Sigmoid colon (tissue), 7 donors: ENCODE measurements around the gene TNS1. TPM values are rescaled to one million over a fixed set of nuclear protein-coding genes. Genes with fewer than 3 reads are reported as not detected.
A peak's percentile ranks its signal among the peaks of the same experiment; 100 is the strongest.

Source experiments
- DNase-seq: peaks from one replicate; pipeline ENCODE4 v3.0.0-alpha.2; 2019
- H3K27ac ChIP-seq, 4 donors: fragments of 200-600 bp; sonication (generic); one replicate each; pipeline ENCODE4 v1.5.1; 2016 to 2019; ENCODE audit warnings: mild to moderate bottlenecking in 1 of 4
- H3K27me3 ChIP-seq, 3 donors: fragments of 200-600 bp; sonication (generic); one replicate each; pipeline ENCODE4 v1.5.1; 2019; ENCODE audit warnings: mild to moderate bottlenecking in 1 of 3
- H3K36me3 ChIP-seq, 4 donors: fragments of 200-600 bp; sonication (generic); one replicate each; pipeline ENCODE4 v1.5.1; 2016 to 2019
- H3K4me1 ChIP-seq, 4 donors: fragments of 200-600 bp; sonication (generic); one replicate each; pipeline ENCODE4 v1.5.1; 2017 to 2019
- H3K4me3 ChIP-seq, 4 donors: fragments of 200-600 bp; sonication (generic); one replicate each; pipeline ENCODE4 v1.5.1; 2017 to 2019; ENCODE audit warnings: mild to moderate bottlenecking in 2 of 4, moderate library complexity in 1 of 4
- H3K9me3 ChIP-seq, 4 donors: fragments of 200-600 bp in 3 of 4; sonication (generic) in 3 of 4; one replicate each; pipeline versions ENCODE4 v1.5.1 to v1.6.1; 2013 to 2019
- CTCF ChIP-seq, 4 experiments: fragments of 450-650 bp in 3 of 4; fragments of 200-600 bp in 1 of 4; IDR thresholded peaks; one replicate each; pipeline ENCODE4 v1.5.1; 2016 to 2019; ENCODE audit warnings: antibody characterized with exemption in 4 of 4, mild to moderate bottlenecking in 3 of 4, moderate library complexity in 2 of 4
- EP300 ChIP-seq, 4 donors: sonication (generic); formaldehyde crosslinking; IDR thresholded peaks; one replicate each; pipeline ENCODE4 v1.6.1; 2017; ENCODE audit warnings: antibody characterized with exemption in 4 of 4
- POLR2A ChIP-seq, 2 donors: fragments of 450-650 bp; IDR thresholded peaks; one replicate each; pipeline ENCODE4 v1.6.1; 2016; ENCODE audit warnings: antibody characterized with exemption in 2 of 2, mild to moderate bottlenecking in 2 of 2, moderate library complexity in 2 of 2
- POLR2AphosphoS5 ChIP-seq, 4 donors: sonication (generic); formaldehyde crosslinking; IDR thresholded peaks; one replicate each; pipeline ENCODE4 v1.6.1; 2017; ENCODE audit warnings: antibody characterized with exemption in 4 of 4
- WGBS, 2 donors: extraction: QIAGEN DNeasy Blood & Tissue Kit; methylation state at CpG; one replicate each; pipeline ENCODE4 v1.1.7; 2013; 5-methylcytosine and 5-hydroxymethylcytosine counted together
- intact Hi-C: fragments of 100-400 bp; cut with DNase I; formaldehyde crosslinking; loops from one replicate; pipeline ENCODE4 v1.15.1; 2023
- polyA plus RNA-seq, 3 donors: library from polyadenylated mRNA; stranded (reverse); fragments of 200-250 nt; gene quantifications; one replicate each; pipeline ENCODE4 v1.2.3, GENCODE V29; 2013
- total RNA-seq, 4 donors: library from RNA; depleted of rRNA; stranded (reverse); fragments of >200 nt; gene quantifications; one replicate each; pipeline ENCODE4 v1.1.0, GENCODE V29; 2016
- donor health status: healthy with polysubstance abuse.
- donor health status: Bipolar disorder and iron deficiency.
- donor health status: healthy.

The TNS1 gene
- total and polyA plus RNA-seq, 7 donors = 3.7 to 1,607 (median 444) TPM

DNA sequence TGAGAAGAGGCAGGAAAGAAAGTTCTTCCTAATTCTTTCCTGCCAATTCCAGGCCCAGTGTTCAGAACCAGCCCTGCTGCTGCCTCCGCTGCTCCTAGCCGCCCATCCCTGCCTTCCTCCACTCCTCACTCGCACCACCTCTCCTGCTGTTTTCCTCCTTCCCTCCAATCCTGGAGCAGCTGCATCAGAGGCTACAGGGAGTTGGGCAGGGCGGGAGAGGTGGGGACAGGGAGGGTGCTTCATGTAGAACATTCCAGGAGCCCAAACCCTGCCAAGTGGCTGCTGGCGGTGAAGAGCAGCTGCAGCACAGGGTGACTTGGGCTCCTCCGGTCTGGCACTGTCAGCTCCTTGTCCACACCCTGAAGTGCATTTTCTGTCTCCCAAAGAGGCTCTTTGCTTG is 176.3 kb downstream of the TNS1 start:
- H3K4me1 ChIP-seq = peaks cover 0 to 99% (median 94%) of the 10 kb centered on the region in 4 donors
- intact Hi-C loops = no loop called here
- peak overlapping the region; percentile 69 to 98 (median 91) for H3K27ac ChIP-seq
- H3K4me3 ChIP-seq = no peak overlapping the region
- peak; percentile 92 for DNase-seq
- 30 to 55% methylated on average over 6 of the region's 6 CpGs for WGBS, 2 donors
- no peak for TF ChIP-seq CTCF (IDR thresholded peaks at IDR 0.05)
- peak in 3 of 4 donors; percentile 13 to 56 (median 50) for TF ChIP-seq POLR2AphosphoS5 (IDR thresholded peaks at IDR 0.05)
- H3K36me3 ChIP-seq = peaks cover 29 to 95% (median 62%) of the 10 kb centered on the region in 4 donors
- H3K27me3 ChIP-seq = no peaks in the 10 kb centered on the region
- no peaks in the 10 kb centered on the region for H3K9me3 ChIP-seq

DNA sequence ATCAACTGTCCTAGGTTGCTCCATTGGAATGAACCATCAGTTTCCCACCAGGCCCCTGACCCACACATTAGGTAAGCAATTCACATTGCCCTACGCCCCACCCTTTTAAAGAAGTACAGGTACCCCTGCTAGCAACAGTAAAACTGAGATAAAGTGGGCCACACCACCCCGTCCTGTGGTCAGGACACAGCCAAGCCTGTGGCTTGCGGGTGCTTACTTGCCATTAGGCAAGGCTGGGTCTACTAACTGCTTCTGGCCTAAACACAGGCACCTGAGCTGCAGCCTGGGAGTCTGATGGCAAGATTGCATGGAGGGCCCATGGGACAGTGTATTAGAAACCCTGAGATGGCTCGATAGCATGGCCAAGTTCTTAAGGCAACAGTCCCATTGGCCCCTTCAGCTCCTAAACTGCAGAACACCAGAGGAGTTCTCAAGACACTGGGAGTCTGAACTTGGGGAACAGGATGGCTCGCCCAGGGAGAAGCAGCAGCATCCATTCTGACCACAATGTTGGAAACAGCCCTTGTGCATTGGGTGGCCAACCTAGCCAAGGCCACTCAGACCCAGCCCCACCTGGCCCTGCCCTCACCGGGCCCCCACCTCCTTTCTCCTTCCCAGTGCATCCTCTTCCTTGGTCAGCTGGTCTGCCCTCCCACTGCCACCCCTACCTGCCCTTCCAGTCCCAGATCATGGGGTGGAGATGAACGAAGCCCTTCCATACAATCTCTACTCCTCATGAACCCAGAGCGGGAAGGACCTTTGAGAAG is 177.1 kb downstream of the TNS1 start:
- 88 to 90% methylated on average over 8 of the region's 8 CpGs for WGBS, 2 donors
- intact Hi-C loops = no loop called here
- Histone ChIP-seq H3K36me3 (peaks cover 27 to 95% (median 62%) of the 10 kb centered on the region in 4 donors), H3K9me3 (no peaks in the 10 kb centered on the region), H3K27me3 (no peaks in the 10 kb centered on the region), H3K4me1 (peaks cover 0 to 100% (median 94%) of the 10 kb centered on the region in 4 donors), H3K27ac (peak overlapping the region; percentile 69 to 98 (median 91)), H3K4me3 (no peak overlapping the region)
- TF ChIP-seq CTCF (IDR thresholded peaks at IDR 0.05) = no peak
- no peak for TF ChIP-seq EP300 (IDR thresholded peaks at IDR 0.05)
- peak in 1 of 4 donors; percentile 27 for TF ChIP-seq POLR2AphosphoS5 (IDR thresholded peaks at IDR 0.05)
- no peak for TF ChIP-seq POLR2A (IDR thresholded peaks at IDR 0.05)
- DNase-seq = no peak

DNA sequence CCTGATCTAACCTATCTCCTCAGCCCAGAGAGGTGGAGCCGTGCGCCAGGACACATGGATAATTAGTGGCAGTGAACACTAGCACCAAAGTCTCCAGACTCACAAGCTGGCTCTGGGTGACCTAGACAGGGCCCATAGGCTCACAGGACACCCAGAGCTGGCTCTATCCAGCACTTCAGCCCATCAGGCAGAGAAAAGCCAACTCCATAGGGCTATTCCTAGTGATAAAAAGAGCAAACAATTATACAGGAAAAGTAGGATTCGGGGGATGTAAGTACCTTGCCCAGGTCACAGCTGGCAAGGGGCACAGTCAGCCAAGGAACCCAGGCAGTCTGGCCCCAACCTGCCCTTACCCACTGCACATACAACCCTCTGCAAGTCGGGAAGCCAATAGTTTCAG is 178.6 kb downstream of the TNS1 start:
- intact Hi-C loops = no loop called here
- Histone ChIP-seq H3K4me1 (peaks cover 0 to 99% (median 92%) of the 10 kb centered on the region in 4 donors), H3K4me3 (no peak overlapping the region), H3K27me3 (no peaks in the 10 kb centered on the region), H3K36me3 (peaks cover 20 to 95% (median 60%) of the 10 kb centered on the region in 4 donors), H3K27ac (peak overlapping the region; percentile 69 to 98 (median 91)), H3K9me3 (no peaks in the 10 kb centered on the region)
- TF ChIP-seq EP300 (IDR thresholded peaks at IDR 0.05) (no peak), POLR2AphosphoS5 (IDR thresholded peaks at IDR 0.05) (no peak), POLR2A (IDR thresholded peaks at IDR 0.05) (no peak), CTCF (IDR thresholded peaks at IDR 0.05) (no peak)
- no peak for DNase-seq
- 95 to 97% methylated on average over 4 of the region's 4 CpGs for WGBS, 2 donors

- H3K36me3 ChIP-seq = peaks cover 22 to 95% (median 60%) of the 10 kb centered on the region in 4 donors
- H3K27me3 ChIP-seq = no peaks in the 10 kb centered on the region
- no peak overlapping the region for H3K4me3 ChIP-seq
- H3K4me1 ChIP-seq = peaks cover 0 to 99% (median 91%) of the 10 kb centered on the region in 4 donors
- WGBS, 2 donors = 90% methylated on average over 6 of the region's 6 CpGs
- peak overlapping the region; percentile 69 to 98 (median 91) for H3K27ac ChIP-seq
- no peak for DNase-seq
- intact Hi-C loops = no loop called here
- no peak for TF ChIP-seq POLR2A (IDR thresholded peaks at IDR 0.05)
- TF ChIP-seq EP300 (IDR thresholded peaks at IDR 0.05) = no peak
- no peak for TF ChIP-seq CTCF (IDR thresholded peaks at IDR 0.05)
- TF ChIP-seq POLR2AphosphoS5 (IDR thresholded peaks at IDR 0.05) = no peak
- no peaks in the 10 kb centered on the region for H3K9me3 ChIP-seq
Observed at GRCh38 chr2:217823626-217824025, 179.2 kb downstream of the TNS1 start.
